Coronary artery (tissue), 2 donors: Measurements from ENCODE around the gene ATP6V0E2.

Experiments used
- DNase-seq: peaks from one replicate; pipeline ENCODE4 v3.0.0-alpha.2; 2017; ENCODE audit warnings: low spot score
- H3K27ac ChIP-seq, 2 donors: fragments of 200-600 bp; sonication (generic); one replicate each; pipeline ENCODE4 v1.5.1; 2016 to 2019
- H3K4me3 ChIP-seq: fragments of 200-600 bp; sonication (generic); 2 replicates; pipeline ENCODE4 v1.5.1; 2016; ENCODE audit warnings: mild to moderate bottlenecking, moderate library complexity
- TF ChIP-seq, protein P1 (sequence below): fragments of 200-600 bp; sonication (generic); IDR thresholded peaks from one replicate; pipeline ENCODE4 v1.5.1; 2019; ENCODE audit warnings: antibody characterized with exemption

ATP6V0E2 gene

DNA sequence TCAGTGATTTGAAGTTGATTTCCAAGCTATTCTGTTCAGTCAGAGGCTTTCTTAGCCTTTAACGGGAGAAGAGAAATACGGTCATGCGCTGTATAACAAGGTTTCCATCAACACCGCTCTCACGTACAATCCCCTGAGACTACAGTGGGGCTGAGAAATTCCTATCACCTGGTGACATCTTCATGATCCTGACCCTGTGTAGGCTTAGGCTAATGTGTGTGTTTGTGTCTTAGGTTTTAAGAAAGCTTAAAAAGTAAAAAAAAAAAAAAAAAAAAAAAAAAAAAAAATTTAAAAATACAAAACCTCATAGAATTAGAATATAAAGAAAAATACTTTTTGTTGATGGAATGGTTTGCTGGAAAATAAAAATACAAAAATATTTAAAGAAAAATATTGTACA is 33.8 kb upstream of the ATP6V0E2 start:
- no peak for DNase-seq
- TF ChIP-seq, protein P1, sequence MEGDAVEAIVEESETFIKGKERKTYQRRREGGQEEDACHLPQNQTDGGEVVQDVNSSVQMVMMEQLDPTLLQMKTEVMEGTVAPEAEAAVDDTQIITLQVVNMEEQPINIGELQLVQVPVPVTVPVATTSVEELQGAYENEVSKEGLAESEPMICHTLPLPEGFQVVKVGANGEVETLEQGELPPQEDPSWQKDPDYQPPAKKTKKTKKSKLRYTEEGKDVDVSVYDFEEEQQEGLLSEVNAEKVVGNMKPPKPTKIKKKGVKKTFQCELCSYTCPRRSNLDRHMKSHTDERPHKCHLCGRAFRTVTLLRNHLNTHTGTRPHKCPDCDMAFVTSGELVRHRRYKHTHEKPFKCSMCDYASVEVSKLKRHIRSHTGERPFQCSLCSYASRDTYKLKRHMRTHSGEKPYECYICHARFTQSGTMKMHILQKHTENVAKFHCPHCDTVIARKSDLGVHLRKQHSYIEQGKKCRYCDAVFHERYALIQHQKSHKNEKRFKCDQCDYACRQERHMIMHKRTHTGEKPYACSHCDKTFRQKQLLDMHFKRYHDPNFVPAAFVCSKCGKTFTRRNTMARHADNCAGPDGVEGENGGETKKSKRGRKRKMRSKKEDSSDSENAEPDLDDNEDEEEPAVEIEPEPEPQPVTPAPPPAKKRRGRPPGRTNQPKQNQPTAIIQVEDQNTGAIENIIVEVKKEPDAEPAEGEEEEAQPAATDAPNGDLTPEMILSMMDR, result no peak
- no peak overlapping the region for H3K27ac ChIP-seq
- H3K4me3 ChIP-seq, result no peak overlapping the region

DNA sequence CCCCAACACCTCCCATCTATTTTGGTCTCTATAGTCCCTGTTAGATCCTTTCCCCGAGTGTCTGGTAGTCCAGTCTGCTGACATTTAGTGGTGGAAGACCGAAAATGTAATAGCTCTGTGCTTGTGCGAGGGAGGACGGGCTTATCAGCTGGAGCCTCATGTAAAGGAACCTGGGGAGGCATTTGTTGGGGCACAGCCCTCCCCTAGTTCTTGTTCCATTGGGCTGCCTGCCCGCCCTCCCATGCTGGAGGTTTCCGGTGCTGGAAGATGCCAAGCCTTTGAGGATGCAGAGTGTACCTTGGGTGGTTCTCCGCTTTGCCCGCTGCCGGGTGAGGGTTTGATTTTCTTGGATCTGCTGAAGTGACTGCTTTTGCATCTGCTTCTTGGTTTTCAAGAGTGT is 30.2 kb upstream of the ATP6V0E2 start:
- TF ChIP-seq, protein P1, result no peak
- H3K27ac ChIP-seq, result no peak overlapping the region
- no peak for DNase-seq
- H3K4me3 ChIP-seq, result no peak overlapping the region

DNA sequence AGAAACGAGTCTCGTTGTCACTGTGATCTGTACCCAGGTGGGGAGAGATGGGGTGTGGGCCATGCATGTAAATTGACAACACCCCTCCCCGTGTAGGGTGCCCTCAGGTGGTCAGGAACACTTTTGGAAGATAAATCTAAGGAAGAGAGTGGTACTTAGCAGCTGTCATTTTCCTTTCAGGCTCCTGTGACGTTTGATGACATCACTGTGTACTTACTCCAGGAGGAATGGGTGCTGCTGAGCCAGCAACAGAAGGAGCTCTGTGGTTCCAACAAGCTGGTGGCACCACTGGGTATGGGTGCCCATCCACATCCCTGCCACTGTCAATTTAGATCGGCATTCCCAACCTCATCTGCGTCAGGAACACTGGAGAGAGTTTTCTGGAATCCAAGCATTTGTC is 29.3 kb upstream of the ATP6V0E2 start:
- DNase-seq, result no peak
- TF ChIP-seq, protein P1, result no peak
- Histone ChIP-seq H3K27ac (no peak overlapping the region), H3K4me3 (no peak overlapping the region)

DNA sequence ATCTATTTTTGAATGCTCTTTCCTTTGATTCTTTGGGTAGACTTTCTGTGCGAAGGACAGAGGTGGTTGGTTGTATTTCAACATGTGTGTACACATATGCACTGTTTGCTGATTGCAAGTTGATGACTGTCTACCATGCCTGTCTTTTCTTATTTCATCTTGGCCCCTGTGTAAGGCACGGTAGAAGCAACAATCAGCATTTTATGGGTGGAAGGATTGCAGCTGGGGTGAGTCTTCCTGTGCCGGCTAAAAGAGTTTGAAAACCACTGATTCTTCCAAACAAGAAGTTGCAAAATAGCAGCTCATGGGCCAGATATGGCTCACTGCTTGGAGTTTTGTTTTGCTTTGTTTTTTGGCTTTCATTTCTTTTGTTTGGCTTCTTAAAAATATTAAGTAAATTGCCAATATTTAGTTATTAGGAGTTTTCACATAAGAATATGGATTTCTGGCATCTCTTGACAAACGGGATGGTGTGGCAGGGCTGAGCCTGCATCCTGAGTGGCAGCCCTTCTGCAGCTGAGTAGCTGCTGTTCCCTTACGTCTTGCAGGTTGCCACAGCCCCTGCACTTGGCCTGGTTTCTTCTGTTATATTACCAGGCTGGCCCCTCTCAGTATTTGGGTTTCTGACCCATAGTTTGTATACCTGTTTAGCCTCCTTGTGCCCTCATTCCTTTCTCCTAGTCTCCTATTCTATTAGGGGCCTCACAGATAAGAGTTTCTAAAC is 28.4 kb upstream of the ATP6V0E2 start:
- TF ChIP-seq, protein P1, result no peak
- DNase-seq, result no peak
- Histone ChIP-seq H3K4me3 (no peak overlapping the region), H3K27ac (no peak overlapping the region)

DNA sequence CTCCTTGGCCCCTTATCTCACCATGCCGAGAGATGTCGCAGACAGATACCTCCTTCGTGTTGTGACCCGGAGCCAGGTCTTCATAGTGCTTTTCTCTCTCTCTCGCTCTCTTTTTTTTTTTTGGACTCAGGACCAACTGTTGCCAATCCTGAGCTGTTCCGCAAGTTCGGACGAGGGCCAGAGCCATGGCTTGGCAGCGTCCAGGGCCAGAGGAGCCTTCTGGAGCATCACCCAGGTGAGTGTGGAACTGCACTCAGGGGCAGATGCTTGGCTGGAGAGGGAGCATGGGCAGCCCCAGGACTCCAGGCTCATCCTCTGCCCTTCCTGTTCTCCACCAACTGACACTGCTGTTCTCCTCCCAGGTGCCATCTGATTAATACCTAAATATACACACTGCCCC is 27.7 kb upstream of the ATP6V0E2 start:
- no peak for DNase-seq
- TF ChIP-seq, protein P1, result no peak
- no peak overlapping the region for H3K4me3 ChIP-seq
- no peak overlapping the region for H3K27ac ChIP-seq

DNA sequence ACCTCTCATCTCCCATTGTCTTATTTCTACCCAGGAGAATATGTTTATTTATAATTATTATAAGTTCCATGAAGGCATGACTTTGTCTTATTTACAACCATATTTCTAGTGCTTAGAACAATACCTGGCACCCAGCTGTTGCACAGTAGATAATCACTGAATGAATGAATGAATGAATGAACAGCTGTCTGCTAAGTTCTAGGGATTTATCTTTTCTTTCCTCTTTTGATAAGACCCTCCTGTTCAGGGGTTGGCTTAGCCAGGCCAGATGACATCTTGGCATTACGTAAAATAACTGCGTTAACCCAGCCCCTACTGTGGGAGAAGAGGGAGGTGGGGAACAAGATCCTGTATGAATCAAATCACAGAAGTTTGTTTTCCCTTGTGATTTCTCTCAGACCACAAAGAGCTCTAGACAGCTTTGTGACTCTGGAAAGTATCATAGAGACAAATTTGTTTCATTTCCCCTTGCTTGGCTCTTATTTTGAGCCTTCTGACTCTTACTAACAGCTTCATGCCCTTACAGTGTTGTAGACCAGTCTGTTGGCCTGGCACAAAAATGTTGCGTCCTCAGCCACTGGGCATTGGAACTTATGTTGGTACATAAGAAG is 27.2 kb upstream of the ATP6V0E2 start:
- Histone ChIP-seq H3K27ac (no peak overlapping the region), H3K4me3 (no peak overlapping the region)
- TF ChIP-seq, protein P1, result no peak
- DNase-seq, result no peak

DNA sequence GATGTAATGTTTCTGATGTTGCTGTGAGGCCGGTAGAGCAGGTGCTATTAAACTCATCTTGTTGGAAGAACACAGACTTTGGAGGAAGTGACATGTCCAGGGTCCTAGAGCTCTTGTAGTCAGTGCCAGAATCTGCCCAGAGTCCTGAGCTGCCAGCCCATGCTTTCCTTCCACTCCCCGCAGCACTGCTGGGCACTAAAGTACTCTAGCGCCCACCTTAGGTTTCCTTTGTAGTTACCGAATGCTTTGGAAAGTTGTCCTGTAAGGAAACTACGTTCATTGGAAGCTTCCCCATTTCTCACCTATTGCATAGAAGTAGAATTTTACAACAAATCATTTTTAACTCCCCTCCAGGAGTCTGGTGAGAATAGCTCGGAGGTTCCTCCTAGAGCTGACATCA is 24.6 kb upstream of the ATP6V0E2 start:
- no peak overlapping the region for H3K27ac ChIP-seq
- TF ChIP-seq, protein P1, result no peak
- DNase-seq, result no peak
- H3K4me3 ChIP-seq, result no peak overlapping the region
